Subcutaneous adipose tissue (tissue), 4 donors: Measurements from ENCODE around the gene CPA1. TPM values are rescaled to one million over a fixed set of nuclear protein-coding genes. Genes with fewer than 3 reads are reported as not detected.

Experiments
- CTCF ChIP-seq: fragments of 450-650 bp; IDR thresholded peaks from one replicate; pipeline ENCODE4 v1.5.1; 2016; ENCODE audit warnings: low read depth, mild to moderate bottlenecking, control low read depth, antibody characterized with exemption, moderate library complexity
- total RNA-seq, 4 donors: library from RNA; depleted of rRNA; stranded (reverse); fragments of >200 nt; gene quantifications; one replicate each; pipeline ENCODE4 v1.1.0, GENCODE V29; 2016

The CPA1 gene
- total RNA-seq, 4 donors from 2014 or later, result 0.66 to 5.1 (median 3.3) TPM; not detected in 1

GRCh38 chr7:130356876-130357611, 23.2 kb upstream of the CPA1 start:
- no peak for TF ChIP-seq CTCF

GRCh38 chr7:130358471-130358870, 21.8 kb upstream of the CPA1 start:
- no peak for TF ChIP-seq CTCF

- TF ChIP-seq CTCF, result no peak
Measured at GRCh38 chr7:130359276-130359857, 20.9 kb upstream of the CPA1 start.

- no peak for TF ChIP-seq CTCF
Measured at GRCh38 chr7:130360518-130360917, 19.8 kb upstream of the CPA1 start.

- no peak for TF ChIP-seq CTCF
Measured at GRCh38 chr7:130361681-130362080, 18.6 kb upstream of the CPA1 start.

GRCh38 chr7:130362251-130362816, 18.0 kb upstream of the CPA1 start:
- TF ChIP-seq CTCF, result no peak

GRCh38 chr7:130363026-130363847, 17.1 kb upstream of the CPA1 start:
- no peak for TF ChIP-seq CTCF
